Kidney epithelial cell (primary cell): ENCODE measurements around the gene LRRC40. TPM values are rescaled to one million over a fixed set of nuclear protein-coding genes. Genes with fewer than 3 reads are reported as not detected.
A peak's percentile ranks its signal among the peaks of the same experiment; 100 is the strongest.

Experiments used
- DNase-seq: peaks from one replicate; pipeline ENCODE4 v3.0.0-alpha.2; 2010; ENCODE audit warnings: low read depth
- H3K27me3 ChIP-seq: 2 replicates; pipeline ENCODE4 v1.6.0; 2011; ENCODE audit warnings: low read length; ENCODE audit not compliant: control insufficient read depth, insufficient read depth
- H3K36me3 ChIP-seq: 2 replicates; pipeline ENCODE4 v1.5.1; 2011; ENCODE audit warnings: low read length; ENCODE audit not compliant: control insufficient read depth, insufficient read depth
- H3K4me3 ChIP-seq: 2 replicates; pipeline ENCODE4 v1.5.1; 2011; ENCODE audit warnings: low read depth, mild to moderate bottlenecking, control low read depth, low read length
- total RNA-seq: library from RNA; depleted of rRNA; stranded (reverse); fragments of >200 nt; gene quantifications from 2 replicates; pipeline ENCODE4 v1.2.3, GENCODE V29; 2015
- TF ChIP-seq, protein P1 (sequence below): IDR thresholded peaks from 2 replicates; pipeline ENCODE4 v1.5.1; 2011; ENCODE audit warnings: mild to moderate bottlenecking, moderate library complexity, low read length, control low read depth, inconsistent platforms; ENCODE audit not compliant: insufficient read depth, poor library complexity, severe bottlenecking

LRRC40 gene
- total RNA-seq, 1 donor from 2014 or later: 26.5 TPM

DNA sequence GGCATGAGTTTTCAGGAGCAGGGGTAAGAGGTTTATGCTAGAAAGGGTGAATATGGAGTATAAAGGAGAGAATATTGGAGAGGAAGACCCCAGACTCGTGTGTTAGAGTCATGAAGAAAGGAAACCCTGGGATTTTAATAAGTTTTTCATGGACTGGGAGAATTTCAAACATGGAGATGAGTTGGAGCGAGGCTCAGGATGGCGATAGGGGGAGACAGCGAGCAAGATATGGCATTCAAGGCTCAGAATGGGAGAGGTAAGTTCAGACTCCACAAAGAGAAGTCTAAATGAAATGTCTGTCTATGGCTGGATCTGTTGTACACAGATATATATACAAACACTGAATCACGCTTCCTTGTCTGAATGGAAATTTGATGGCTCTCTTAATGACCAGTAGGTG lies 92.5 kb downstream of the LRRC40 start:
- no peak for DNase-seq
- H3K27me3 ChIP-seq: no peaks in the 10 kb centered on the region
- TF ChIP-seq, protein P1, sequence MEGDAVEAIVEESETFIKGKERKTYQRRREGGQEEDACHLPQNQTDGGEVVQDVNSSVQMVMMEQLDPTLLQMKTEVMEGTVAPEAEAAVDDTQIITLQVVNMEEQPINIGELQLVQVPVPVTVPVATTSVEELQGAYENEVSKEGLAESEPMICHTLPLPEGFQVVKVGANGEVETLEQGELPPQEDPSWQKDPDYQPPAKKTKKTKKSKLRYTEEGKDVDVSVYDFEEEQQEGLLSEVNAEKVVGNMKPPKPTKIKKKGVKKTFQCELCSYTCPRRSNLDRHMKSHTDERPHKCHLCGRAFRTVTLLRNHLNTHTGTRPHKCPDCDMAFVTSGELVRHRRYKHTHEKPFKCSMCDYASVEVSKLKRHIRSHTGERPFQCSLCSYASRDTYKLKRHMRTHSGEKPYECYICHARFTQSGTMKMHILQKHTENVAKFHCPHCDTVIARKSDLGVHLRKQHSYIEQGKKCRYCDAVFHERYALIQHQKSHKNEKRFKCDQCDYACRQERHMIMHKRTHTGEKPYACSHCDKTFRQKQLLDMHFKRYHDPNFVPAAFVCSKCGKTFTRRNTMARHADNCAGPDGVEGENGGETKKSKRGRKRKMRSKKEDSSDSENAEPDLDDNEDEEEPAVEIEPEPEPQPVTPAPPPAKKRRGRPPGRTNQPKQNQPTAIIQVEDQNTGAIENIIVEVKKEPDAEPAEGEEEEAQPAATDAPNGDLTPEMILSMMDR: peak; percentile 13
- no peak overlapping the region for H3K4me3 ChIP-seq
- no peaks in the 10 kb centered on the region for H3K36me3 ChIP-seq

DNA sequence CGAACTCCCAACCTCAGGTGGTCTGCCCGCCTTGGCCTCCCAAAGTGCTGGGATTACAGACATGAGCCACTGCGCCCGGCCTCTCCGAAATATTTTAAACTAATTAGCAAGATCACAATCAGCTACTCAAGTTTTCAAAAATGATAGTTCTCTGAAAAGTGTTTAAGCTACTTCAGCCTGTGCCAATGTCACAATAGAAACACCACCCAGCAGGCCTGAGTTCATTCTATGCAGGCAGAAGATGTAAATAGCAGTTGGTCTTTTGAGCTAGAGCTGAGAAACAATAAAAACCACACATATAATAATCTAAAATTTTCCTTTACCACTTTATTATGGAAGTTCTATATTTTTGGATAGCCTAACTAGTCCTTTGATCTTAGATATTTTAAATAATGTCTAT lies 96.1 kb downstream of the LRRC40 start:
- no peaks in the 10 kb centered on the region for H3K27me3 ChIP-seq
- TF ChIP-seq, protein P1: no peak
- no peak overlapping the region for H3K4me3 ChIP-seq
- no peak for DNase-seq
- no peaks in the 10 kb centered on the region for H3K36me3 ChIP-seq

DNA sequence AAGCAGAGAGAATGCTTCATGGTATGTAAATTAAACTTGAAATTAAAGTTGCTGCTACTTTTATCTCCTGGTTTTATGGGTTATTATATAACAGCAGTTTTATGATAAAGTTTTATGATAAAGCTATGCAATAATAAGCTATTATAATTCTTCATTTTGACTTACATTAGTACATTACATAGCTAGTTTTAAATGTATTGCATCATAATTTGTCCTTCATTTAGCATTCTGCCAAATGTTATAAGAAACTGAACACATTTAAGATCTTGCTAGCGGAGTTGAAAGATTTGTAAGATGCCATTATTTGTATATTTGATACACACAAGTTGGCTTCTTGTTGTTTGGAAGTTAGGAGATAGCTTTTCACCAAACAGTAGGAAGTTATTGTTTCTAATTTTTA lies 101.6 kb downstream of the LRRC40 start:
- Histone ChIP-seq H3K4me3 (no peak overlapping the region), H3K36me3 (no peaks in the 10 kb centered on the region), H3K27me3 (no peaks in the 10 kb centered on the region)
- TF ChIP-seq, protein P1: no peak
- DNase-seq: no peak

DNA sequence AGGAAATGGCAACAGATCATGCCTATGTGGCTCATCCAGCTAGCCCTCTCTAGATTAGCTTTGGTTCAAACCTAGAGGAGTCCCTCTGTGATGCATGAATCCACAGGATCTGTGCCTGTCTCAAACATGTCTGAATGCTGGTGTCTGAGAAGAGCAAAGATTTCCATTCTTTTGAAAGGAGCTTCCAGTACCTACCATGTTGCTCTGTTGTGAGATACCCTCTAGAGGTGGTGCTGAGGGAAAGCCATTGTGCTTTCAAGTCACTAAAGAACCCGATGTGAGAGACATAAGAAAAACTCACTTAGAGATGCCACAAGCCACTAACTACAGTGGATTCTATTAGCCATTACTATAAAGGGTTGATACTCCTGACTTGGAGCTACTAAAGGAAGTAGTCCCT lies 103.6 kb downstream of the LRRC40 start:
- Histone ChIP-seq H3K36me3 (no peaks in the 10 kb centered on the region), H3K27me3 (no peaks in the 10 kb centered on the region), H3K4me3 (no peak overlapping the region)
- DNase-seq: no peak
- TF ChIP-seq, protein P1: no peak

DNA sequence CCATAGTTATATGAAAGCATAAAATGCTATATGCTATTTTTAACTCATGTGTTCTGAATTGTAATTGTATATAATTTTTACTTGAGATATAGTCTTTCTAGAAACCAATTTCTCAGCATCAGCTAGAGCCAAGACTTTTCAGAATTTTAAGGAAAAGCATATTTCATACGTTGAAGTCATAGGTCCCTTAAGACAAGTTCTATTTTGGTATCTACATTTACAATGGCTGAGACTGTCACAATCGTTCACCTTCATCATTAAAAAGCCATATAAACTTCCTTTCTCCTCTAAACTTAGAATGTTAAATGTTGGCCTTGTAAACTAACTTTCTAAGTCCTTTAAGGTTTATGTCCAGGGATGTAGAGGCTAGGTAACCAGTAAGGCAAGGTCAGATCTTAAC lies 104.1 kb downstream of the LRRC40 start:
- TF ChIP-seq, protein P1: no peak
- H3K27me3 ChIP-seq: no peaks in the 10 kb centered on the region
- DNase-seq: no peak
- no peak overlapping the region for H3K4me3 ChIP-seq
- no peaks in the 10 kb centered on the region for H3K36me3 ChIP-seq

Other genes starting within 250 kb of the LRRC40 start
- gene SRSF11, start 15.8 kb upstream of the LRRC40 start, total RNA-seq: 78.8 and 81.9 TPM in 2 replicates
- 15.0 and 15.2 TPM in 2 replicates for gene ANKRD13C, start 149.1 kb upstream of the LRRC40 start, total RNA-seq
- gene CTH, start 205.7 kb upstream of the LRRC40 start, total RNA-seq: 13.6 and 18.2 TPM in 2 replicates